Panc1 (cell line): ENCODE data around the gene SGMS1. TPM values are rescaled to one million over a fixed set of nuclear protein-coding genes. Genes with fewer than 3 reads are reported as not detected.

Source experiments
- ATAC-seq: fragments of 200-7000 bp; cut with Tn5 transposase; 2 replicates; pipeline ENCODE4 v1.9.1; 2020; ENCODE audit warnings: mild to moderate bottlenecking, moderate library complexity
- BruUV-seq: library from RNA; stranded (reverse); fragments of 400-500 nt; replicated peaks from 2 replicates; lab custom pipeline; 2021; lab: Mats Ljungman, UMichigan
- CTCF ChIA-PET: fragments of 300-600 bp; sonication (Branson Sonifier 250); formaldehyde crosslinking; loops from one replicate; lab custom pipeline; 2022; ENCODE audit warnings: antibody characterized with exemption; lab: Charles Lee
- POLR2A ChIA-PET: fragments of 300-600 bp; sonication (Branson Sonifier 250); formaldehyde crosslinking; loops from one replicate; lab custom pipeline; 2022; ENCODE audit warnings: antibody characterized with exemption; lab: Charles Lee
- DNase-seq: peaks from one replicate; pipeline ENCODE4 v3.0.0-alpha.2; 2010; ENCODE audit warnings: low read depth, low spot score
- H3K27ac ChIP-seq: 2 replicates; pipeline ENCODE4 v1.5.1; 2011; ENCODE audit warnings: mild to moderate bottlenecking, low read length, inconsistent platforms
- H3K27me3 ChIP-seq: fragments of 200-500 bp; sonication (Bioruptor generic); 2 replicates; pipeline ENCODE4 v1.6.0; 2014; ENCODE audit warnings: low read length, inconsistent platforms; ENCODE audit not compliant: control insufficient read depth, insufficient read depth
- H3K36me3 ChIP-seq: fragments of 200-500 bp; sonication (Bioruptor generic); 2 replicates; pipeline ENCODE4 v1.5.1; 2014; ENCODE audit warnings: inconsistent platforms, mild to moderate bottlenecking, low read length, moderate library complexity; ENCODE audit not compliant: control insufficient read depth, insufficient read depth
- H3K4me1 ChIP-seq: 2 replicates; pipeline ENCODE4 v1.5.1; 2011; ENCODE audit warnings: inconsistent platforms, mild to moderate bottlenecking, low read length, moderate library complexity; ENCODE audit not compliant: control insufficient read depth, insufficient read depth
- H3K4me3 ChIP-seq, 2 experiments: 2 replicates each; pipeline ENCODE4 v1.5.1; 2011 to 2012; ENCODE audit warnings: low read depth in 2 of 2, low read length in 2 of 2, mild to moderate bottlenecking in 2 of 2, inconsistent platforms in 1 of 2, moderate library complexity in 1 of 2
- H3K9me3 ChIP-seq: fragments of 200-500 bp; sonication (Bioruptor generic); 2 replicates; pipeline ENCODE4 v1.5.1; 2014; ENCODE audit warnings: low read depth, mild to moderate bottlenecking, inconsistent platforms, low read length, moderate library complexity; ENCODE audit not compliant: control insufficient read depth, insufficient read depth
- CTCF ChIP-seq: fragments of 450-650 bp; IDR thresholded peaks from 2 replicates; pipeline ENCODE4 v1.5.1; 2017; ENCODE audit warnings: mild to moderate bottlenecking
- POLR2AphosphoS5 ChIP-seq: IDR thresholded peaks from 2 replicates; pipeline ENCODE4 v1.6.1; 2012; ENCODE audit warnings: mild to moderate bottlenecking, low read depth, low read length, moderate library complexity
- REST ChIP-seq, 2 experiments: IDR thresholded peaks; 2 replicates each; pipeline ENCODE4 v1.6.1; 2011 to 2012; ENCODE audit warnings: low read depth in 2 of 2, control low read depth in 1 of 2, low read length in 1 of 2, mild to moderate bottlenecking in 1 of 2, moderate library complexity in 1 of 2; ENCODE audit not compliant: insufficient read depth in 1 of 2
- SIN3A ChIP-seq: IDR thresholded peaks from 2 replicates; pipeline ENCODE4 v1.6.1; 2012; ENCODE audit warnings: low read depth, mild to moderate bottlenecking, low read length, moderate library complexity, borderline replicate concordance; ENCODE audit not compliant: insufficient read depth
- TCF7L2 ChIP-seq: IDR thresholded peaks from 2 replicates; pipeline ENCODE4 v1.6.1; 2011; ENCODE audit warnings: mild to moderate bottlenecking, low read depth, low read length, inconsistent platforms
- in situ Hi-C: cut with HindIII; loops from 2 replicates; pipeline ENCODE4 v1.10.0; 2016; ENCODE audit warnings: low sequenced_read_pairs, low pct_unique_long_range_greater_than_20kb
- intact Hi-C: fragments of 100-400 bp; cut with micrococcal nuclease; formaldehyde crosslinking; loops from one replicate; pipeline ENCODE4 v1.10.0; 2022; ENCODE audit not compliant: unreplicated experiment
- total RNA-seq: library from RNA; stranded (reverse); gene quantifications from one replicate; pipeline ENCODE4 v1.2.1, GENCODE V29; 2021; ENCODE audit not compliant: unreplicated experiment

The SGMS1 gene
- total RNA-seq, 1 experiment from 2014 or later, result 22.0 TPM

- Histone ChIP-seq H3K27me3 (no peaks in the 10 kb centered on the region), H3K4me3 (no peak overlapping the region), H3K36me3 (no peaks in the 10 kb centered on the region), H3K9me3 (no peaks in the 10 kb centered on the region), H3K27ac (no peak overlapping the region), H3K4me1 (no peaks in the 10 kb centered on the region)
- ATAC-seq (no peak), DNase-seq (no peak)
- TF ChIP-seq POLR2AphosphoS5 (no peak), SIN3A (no peak), REST (IDR thresholded peaks at IDR 0.05; ENCODE audit: insufficient read depth in 1 of 2, low read depth in 2 of 2, low read length in 1 of 2) (no peak), CTCF (no peak), TCF7L2 (no peak)
- BruUV-seq, result no TSS peak
- CTCF ChIA-PET, result no interaction called here
- intact Hi-C loops (no loop called here), in situ Hi-C loops (no loop called here)
- POLR2A ChIA-PET, result no interaction called here
Observed at GRCh38 chr10:50381642-50382041, 242.1 kb downstream of the SGMS1 start.

GRCh38 chr10:50379616-50380015 is 244.1 kb downstream of the SGMS1 start:
- no peaks in the 10 kb centered on the region for H3K27me3 ChIP-seq
- H3K4me1 ChIP-seq, result no peaks in the 10 kb centered on the region
- no peak for ATAC-seq
- no peak for DNase-seq
- in situ Hi-C loops (no loop called here), intact Hi-C loops (no loop called here)
- TF ChIP-seq TCF7L2 (no peak), POLR2AphosphoS5 (no peak), REST (IDR thresholded peaks at IDR 0.05; ENCODE audit: insufficient read depth in 1 of 2, low read depth in 2 of 2, low read length in 1 of 2) (no peak), SIN3A (no peak), CTCF (no peak)
- no TSS peak for BruUV-seq
- H3K36me3 ChIP-seq, result no peaks in the 10 kb centered on the region
- ChIA-PET POLR2A (no interaction called here), CTCF (no interaction called here)
- no peak overlapping the region for H3K27ac ChIP-seq
- no peak overlapping the region for H3K4me3 ChIP-seq
- H3K9me3 ChIP-seq, result no peaks in the 10 kb centered on the region
